Measurements from ENCODE around the gene PGBD1. TPM values are rescaled to one million over a fixed set of nuclear protein-coding genes. Genes with fewer than 3 reads are reported as not detected.

The PGBD1 gene
- polyA plus RNA-seq, 3 donors: 10.0 to 12.7 (median 12.4) TPM

DNA sequence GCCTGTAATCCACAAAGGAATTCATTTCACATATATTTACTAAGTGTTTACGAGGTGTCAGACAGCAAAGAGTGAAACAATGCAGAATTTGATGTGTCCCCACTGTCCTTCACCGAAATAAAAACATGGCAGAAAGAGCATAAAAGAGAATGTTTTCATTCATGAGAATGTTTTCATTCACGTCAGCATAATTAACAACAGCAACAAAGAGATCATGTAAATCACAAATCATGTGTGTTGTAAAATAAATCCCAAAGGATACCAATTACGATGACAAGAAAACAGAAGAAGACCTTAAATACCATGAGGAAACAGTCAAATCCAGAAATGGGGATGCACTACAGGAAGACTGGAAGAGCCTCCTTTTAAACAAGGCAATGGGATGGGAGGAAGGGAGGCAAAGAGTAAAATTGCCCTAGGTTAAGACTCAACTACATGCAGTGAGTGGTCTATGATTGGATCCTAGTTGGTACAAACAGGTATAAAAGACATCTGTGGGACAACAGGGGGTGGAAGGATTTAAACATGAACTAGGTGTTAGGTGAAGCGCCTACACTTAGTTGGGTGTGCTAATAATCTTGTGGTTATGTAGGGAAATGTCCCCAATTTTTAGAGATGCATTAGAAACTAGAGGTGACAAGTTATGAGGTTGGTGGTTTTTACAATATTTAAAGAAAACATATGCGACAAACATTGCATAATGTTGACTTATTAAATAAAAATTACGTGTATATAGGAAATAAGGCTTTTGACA is 53.1 kb downstream of the PGBD1 start:
- DNase-seq: peak; percentile 34

DNA sequence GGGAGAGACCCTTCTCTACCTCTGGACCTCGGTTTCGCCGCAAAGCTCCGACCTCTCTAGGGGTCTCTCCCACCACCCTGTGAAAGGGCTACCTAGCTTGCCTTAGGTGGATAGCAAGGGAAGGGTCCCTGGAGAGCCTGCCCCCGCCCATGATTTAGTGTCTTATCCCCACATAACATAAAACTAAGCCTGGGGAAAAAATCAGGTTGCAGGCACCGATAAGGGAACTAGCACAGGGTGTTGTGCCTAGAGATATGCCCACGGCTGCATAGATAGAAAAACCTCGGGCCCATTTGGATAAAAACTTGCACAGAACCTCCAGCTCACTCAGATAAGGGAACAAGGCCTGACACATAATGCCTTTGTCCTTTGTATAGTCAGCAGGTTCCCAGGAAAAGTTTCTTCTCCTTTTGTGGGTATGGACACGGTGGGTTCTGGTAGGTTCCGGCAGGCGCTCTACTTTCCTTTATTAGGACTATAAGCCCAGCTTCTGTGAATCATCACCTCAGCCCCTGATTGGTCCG is 53.7 kb downstream of the PGBD1 start:
- DNase-seq: no peak

DNA sequence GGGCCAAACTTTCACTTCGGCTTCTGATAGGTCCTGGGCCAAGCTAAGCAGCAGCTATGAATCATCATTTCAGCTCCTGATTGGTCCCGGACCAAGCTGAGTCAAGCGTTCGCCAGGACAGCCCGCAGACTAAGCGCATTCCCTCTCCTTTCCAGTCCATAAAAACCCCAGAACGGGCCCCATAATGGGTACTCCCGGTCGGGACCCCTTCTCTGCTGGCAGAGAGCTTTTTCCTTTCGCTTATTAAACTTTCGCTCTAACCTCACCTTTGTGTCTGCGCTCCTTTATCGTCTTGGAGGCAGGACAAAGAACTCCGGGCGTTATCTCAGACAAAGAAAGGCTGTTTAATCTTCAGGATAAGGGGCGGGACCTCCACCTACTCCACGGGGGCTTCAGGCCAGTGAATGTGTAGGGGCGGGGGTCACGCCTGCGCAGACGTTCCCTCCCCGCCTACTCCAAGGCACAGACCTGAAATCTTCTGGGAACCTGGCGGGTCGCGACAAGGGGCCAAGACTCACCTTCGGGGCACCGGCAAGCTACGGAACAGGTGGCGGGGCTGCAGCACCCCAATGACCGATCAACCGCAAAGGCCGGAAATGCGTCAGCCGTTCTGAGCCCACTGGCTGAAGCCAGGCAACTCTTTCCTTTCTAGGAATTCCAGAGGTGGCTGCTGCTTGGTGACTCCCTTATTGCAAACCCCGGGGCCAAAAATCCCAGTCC is 54.4 kb downstream of the PGBD1 start, which contains the start of gene ZSCAN31:
Gene ZSCAN31 (minus strand): TSS at position 585 of the 720 bp plus-strand sequence. CDS start 6,465 bp downstream, outside the sequence.
- DNase-seq: peak; percentile 99

DNA sequence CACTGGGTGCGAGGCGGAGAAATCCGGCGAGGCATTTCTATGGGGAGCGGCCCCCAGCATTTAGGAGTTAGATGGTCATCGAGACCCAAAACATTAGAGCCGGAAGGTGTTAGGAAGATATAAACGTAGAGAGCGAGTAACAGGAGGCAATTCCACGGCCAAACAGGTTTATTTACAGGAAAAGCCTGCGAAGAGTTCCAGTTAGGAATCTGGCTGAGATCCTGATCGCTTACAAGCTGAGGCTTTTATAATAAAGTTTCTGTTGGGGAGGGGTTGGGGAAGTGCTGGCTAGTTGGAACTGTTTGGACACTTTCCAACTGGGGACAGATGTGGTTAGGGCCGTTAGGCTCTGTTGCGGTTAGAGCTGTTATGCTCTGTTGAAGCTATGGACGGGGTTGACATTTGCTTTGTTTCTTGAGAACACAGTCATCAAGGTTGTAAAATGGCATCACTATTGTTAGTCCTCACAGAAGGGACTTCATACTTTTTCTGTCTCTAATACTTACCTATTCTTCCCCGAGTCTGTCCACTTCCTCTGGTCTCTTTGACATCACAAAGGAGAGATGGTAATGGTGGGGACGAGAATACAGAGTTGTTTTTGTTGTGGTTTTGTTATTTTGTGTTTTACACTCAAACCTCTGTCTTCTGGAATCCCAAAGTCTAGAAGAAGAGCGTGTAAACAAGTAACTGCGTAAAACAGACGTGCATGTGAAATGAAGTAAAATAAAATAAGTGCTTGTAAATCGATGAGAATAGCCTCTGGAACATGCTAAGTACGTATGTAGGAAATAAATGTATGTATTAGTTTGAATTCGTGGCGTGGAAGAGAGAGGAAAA is 55.1 kb downstream of the PGBD1 start:
- peak; percentile 77 for DNase-seq

DNA sequence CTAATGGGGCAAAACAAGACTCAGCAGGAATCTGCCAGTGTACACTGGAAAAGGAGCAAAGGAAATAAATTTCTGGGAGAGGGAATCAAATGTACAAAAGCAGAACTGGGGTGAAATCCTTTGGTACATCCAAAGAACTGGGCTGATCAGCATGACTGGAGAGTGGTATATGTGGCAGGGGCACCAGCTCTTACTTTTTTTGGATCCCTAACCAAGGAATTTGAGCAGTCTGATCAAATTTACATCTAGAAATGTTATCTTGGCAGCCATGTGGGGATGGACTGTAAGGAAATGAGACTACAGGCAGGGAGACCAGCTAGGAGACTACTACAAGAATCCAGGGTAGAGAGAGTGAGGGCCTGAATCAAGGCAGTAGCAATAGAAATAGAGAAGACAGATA is 55.7 kb downstream of the PGBD1 start:
- DNase-seq: peak; percentile 20

DNA sequence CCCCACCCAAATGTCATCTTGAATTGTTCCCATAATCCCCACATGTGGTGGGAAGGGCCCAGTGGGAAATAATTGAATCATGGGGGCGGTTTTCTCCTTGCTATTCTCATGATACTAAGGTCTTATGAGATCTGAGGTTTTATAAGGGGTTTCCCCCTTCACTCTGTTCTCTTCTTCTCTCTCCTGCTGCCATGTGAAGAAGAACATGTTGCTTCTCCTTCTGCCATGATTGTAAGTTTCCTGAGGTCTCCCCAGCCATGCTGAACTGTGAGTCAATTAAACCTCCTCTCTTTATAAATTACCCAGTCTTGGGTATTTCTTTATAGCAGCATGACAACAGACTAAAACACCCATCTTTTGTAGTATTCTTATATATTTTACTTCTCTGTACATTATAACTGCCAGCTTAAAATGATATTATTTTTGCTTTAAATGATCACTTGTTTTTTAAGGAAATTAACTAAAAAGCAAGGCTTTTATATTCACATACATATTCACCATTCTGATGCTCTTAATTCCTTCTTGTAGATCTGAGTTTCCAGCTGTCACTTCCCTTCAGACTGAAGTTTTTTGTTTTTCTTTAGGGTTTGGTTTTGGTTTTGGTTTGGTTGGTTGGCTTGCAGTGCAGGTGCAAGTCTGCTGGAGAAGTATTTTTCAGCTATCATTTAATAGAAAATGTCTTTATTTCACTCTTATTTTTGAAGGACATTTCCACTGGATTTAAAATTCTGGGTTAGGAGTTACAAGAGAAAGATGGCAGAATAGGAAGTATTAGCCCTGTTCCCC is 59.1 kb downstream of the PGBD1 start:
- no peak for DNase-seq

DNA sequence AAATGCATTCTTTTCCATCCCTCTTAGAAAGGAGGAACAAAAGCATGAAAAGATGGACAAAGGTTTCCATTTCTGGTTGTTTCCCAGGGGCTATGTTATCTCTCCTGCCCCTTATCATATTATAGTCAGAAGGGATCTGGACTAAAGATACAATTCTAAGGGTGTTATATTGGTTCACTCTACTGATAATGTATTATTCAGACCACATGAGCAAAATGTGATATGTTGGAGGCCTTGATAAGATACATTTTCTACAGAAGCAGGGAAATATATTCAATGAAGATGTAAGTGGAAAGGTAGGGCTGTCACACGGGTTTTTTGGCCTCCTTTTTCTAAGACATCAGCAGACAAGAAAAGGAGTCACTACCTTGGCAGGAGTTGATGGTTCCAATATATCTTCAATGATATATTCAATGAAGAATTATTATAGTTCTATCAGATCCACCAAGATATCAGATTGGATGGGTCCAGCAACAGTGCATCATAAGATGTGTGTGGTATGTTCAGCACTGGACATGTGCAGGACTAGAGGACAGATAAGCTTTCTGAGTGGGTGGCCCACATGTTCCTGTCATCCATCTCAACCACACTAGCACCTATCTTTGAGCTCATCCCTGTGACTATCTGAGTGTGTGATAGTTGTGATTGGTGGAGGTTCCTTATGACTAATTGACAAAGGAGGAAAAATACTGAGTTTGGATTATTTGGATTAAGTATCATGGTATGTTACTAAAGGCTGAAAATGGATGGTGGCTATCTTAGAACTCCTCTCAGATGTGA is 62.7 kb downstream of the PGBD1 start:
- DNase-seq: no peak

DNA sequence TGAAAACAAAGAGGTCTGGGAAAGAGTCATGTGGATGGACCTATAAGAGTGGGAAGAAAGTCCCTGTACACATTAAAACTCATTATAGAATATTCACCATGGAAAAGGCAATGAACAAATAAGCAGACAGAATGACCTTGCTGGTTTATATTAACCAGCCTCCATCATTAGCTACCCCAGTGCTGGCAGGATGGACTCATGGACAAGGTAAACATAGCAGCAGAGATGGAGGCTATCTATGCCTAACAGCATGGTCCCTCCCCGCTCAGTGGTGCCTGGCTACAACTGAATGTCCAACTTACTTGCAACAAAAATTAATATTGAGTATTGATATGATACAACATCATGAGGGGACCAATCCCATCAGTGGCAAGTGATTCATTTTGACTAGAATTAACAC is 63.8 kb downstream of the PGBD1 start:
- DNase-seq: no peak

DNA sequence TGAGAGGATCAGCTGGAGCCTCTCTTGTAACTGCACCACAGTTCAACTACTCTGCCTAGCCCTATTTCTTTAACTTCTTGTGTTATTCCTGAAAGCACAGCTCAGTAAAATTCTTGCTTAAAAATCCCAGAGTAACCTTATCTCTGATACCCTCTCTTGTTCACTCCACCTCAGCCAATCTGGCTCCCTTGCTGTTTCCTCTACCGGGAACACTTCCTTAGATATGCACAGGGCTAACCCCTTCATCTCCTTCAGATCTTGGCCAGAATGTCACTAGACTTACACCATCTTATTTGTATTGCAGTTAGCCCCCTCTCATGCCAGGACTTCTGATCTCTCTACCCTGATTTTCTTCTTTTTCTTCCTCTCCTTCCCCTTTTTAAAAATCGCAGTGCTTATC is 65.7 kb downstream of the PGBD1 start:
- DNase-seq: no peak

DNA sequence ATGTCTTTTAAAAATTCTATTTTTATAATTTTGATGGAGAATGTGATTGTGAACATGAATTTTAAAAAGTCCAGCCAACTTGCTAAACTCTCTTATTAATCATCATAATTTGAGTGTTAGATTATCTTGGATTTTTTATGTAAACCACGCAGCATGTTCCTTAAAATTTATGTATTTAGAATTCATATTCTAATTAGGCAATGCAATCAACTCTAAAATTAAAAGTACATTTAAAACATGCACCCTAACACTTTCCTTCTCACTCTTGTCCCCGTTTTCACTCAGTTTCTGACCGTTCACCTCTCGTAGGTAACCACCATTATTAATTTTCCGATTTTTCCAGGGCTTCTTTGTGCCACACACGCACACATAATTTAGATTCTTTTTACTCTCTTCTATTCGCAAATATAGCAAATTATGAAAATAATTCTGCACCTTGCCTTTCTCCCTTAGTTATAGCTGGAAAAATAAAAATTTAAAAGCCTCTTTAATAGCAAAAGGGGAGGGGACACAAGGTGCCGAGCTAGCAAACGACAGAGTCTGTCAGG is 68.0 kb downstream of the PGBD1 start:
- DNase-seq: no peak

DNA sequence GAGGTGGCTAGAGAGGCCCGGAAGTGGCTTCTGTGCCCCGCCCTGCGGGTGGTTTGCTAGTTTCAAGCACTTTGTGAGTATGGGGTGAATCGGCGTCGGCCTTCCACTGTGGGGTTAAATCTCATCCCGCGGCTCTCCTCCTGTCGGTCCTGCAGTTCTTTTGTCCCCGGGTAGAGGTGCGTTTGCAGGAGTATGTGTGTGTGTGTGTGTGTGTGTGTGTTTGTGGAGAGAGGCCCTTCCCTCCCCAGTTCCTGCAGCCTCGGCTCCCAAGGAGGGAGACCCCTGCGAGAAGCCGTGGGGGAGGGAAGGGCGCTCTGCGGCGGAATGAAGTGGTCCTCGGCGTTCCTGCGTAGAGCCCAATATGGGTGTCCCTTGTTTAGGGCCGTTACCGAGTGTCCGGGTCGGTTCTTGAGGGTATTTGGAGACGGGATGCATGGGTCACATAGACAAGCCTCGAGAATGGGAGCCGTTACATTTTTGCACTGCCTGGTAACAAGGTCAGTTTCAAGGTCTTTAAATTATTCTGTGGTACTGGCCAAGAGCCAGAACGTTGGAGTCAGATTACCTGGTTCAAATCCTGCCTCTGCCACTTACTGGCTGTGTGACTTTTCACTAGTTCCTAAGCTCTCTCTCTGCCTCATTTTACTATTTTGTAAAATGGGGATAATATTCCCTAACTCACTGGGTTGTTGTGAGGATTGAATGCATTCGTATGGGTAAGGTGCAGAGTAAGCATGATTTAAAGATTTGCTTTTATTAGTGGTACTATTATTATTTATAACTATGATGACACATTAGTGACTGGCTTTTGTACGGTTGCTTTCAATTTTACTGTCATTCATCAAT is 68.7 kb downstream of the PGBD1 start, which contains the start of gene ZKSCAN3:
Gene ZKSCAN3 (plus strand): TSS at position 56 of the 846 bp plus-strand sequence. CDS start 9,640 bp downstream, outside the sequence.
- peak; percentile 89 for DNase-seq

DNA sequence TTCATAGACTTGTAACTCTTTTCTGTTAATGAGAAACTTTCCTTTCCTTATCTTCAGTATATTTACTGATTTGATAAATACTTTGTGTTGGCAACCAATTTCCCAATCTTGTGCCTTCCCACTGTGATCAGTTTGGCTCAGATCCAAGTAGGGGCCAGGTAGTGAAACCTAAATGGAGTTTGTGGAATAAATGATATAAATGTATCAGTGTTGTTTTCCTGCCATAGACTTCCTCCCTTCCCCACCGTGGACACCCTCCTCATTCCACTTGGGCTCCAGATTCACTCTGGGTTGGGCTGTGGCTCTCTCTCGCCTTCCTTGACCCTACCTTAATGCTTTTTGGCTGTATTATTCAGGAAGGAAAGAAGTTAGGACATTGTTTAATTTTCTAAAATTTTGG is 69.7 kb downstream of the PGBD1 start:
- DNase-seq: no peak

DNA sequence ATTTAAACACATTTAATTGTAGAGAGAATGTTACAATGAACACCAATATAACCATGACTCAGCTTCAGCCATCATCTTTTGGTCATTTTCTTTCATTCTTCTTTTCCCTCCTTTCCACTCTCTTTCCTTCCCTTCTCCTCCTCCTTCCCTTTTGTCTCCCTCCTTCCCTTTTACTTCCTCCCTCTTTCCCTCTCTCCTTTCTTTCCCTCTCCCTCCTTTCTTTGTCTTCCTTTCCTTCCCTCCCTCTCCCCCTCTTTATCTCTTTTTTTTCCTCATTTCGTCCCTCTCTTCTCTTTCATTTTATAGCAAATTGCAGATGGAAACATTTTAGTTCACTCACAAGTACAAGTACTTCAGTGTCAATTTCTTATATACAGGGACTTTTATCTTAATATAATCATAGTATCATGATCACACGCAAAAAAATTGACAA is 70.1 kb downstream of the PGBD1 start:
- DNase-seq: no peak

Other genes starting within 250 kb of the PGBD1 start
- 1 to 10 TPM; 4.1 to 5.2 (median 4.1) TPM for gene ZNF165, start 201.0 kb upstream of the PGBD1 start, polyA plus RNA-seq (ENCODE audit: insufficient read length in 3 of 3)
- 10 to 100 TPM; 11.1 to 12.0 (median 11.3) TPM for gene ZSCAN16, start 157.0 kb upstream of the PGBD1 start, polyA plus RNA-seq (ENCODE audit: insufficient read length in 3 of 3)
- gene ZKSCAN8, start 139.7 kb upstream of the PGBD1 start, polyA plus RNA-seq (ENCODE audit: insufficient read length in 3 of 3): 10 to 100 TPM; 37.6 to 48.3 (median 48.2) TPM
- 10 to 100 TPM; 24.2 to 39.2 (median 35.6) TPM for gene ZSCAN9, start 56.3 kb upstream of the PGBD1 start, polyA plus RNA-seq (ENCODE audit: insufficient read length in 3 of 3)
- gene ZKSCAN4, start 29.3 kb upstream of the PGBD1 start, polyA plus RNA-seq (ENCODE audit: insufficient read length in 3 of 3): 10 to 100 TPM; 10.7 to 13.2 (median 11.2) TPM
- 1 to 10 TPM; 2.3 to 2.8 (median 2.6) TPM for gene NKAPL, start 22.3 kb upstream of the PGBD1 start, polyA plus RNA-seq (ENCODE audit: insufficient read length in 3 of 3)
- 10 to 100 TPM; 34.1 to 40.9 (median 35.2) TPM for gene ZSCAN26, start 14.4 kb upstream of the PGBD1 start, polyA plus RNA-seq (ENCODE audit: insufficient read length in 3 of 3)
- gene ZSCAN31, start 54.6 kb downstream of the PGBD1 start, polyA plus RNA-seq (ENCODE audit: insufficient read length in 3 of 3): 10 to 100 TPM; 10.4 to 11.6 (median 11.4) TPM
- gene ZKSCAN3, start 68.4 kb downstream of the PGBD1 start, polyA plus RNA-seq (ENCODE audit: insufficient read length in 3 of 3): 10 to 100 TPM; 10.0 to 14.8 (median 10.7) TPM
- gene ZSCAN12, start 118.2 kb downstream of the PGBD1 start, polyA plus RNA-seq (ENCODE audit: insufficient read length in 3 of 3): 10 to 100 TPM; 12.1 to 15.7 (median 15.2) TPM
- gene ZSCAN23, start 161.9 kb downstream of the PGBD1 start, polyA plus RNA-seq (ENCODE audit: insufficient read length in 3 of 3): 10 to 100 TPM; 12.3 to 20.5 (median 16.6) TPM
- gene GPX6, start 234.2 kb downstream of the PGBD1 start, polyA plus RNA-seq (ENCODE audit: insufficient read length in 3 of 3): not detected
- gene GPX5, start 244.3 kb downstream of the PGBD1 start, polyA plus RNA-seq (ENCODE audit: insufficient read length in 3 of 3): not detected

Data from renal pelvis (tissue), 4 donors.